ENCODE results near the gene LGR4. TPM values are rescaled to one million over a fixed set of nuclear protein-coding genes. Genes with fewer than 3 reads are reported as not detected.

Gene LGR4
- total and polyA plus RNA-seq, 2 of the 13 experiments (the other 11 are each of a cell fraction or from before 2014, with no cell fraction given): 42.1 to 68.7 TPM

GRCh38 chr11:27362749-27363575 is 109.6 kb downstream of the LGR4 start, which contains the start of gene CCDC34 (continued):
- peak; percentile 76; the same call in 1 of the 2 replicates for TF ChIP-seq ARID5B (CRISPR knock-in tag; IDR thresholded peaks at IDR 0.05)
- TF ChIP-seq ZNF276 (CRISPR knock-in tag; IDR thresholded peaks at IDR 0.05; ENCODE audit: low read depth): peak; percentile 79; the same call in 1 of the 2 replicates
- TF ChIP-seq PHF8 (CRISPR knock-in tag; IDR thresholded peaks at IDR 0.05): peak; percentile 75
- peak; percentile 83 for TF ChIP-seq KAT8 (CRISPR knock-in tag; IDR thresholded peaks at IDR 0.05)
- TF ChIP-seq ZNF569 (CRISPR knock-in tag; IDR thresholded peaks at IDR 0.05; ENCODE audit: borderline replicate concordance): no peak
- no peak; the same call in 1 of the 2 replicates for TF ChIP-seq CEBPG (CRISPR knock-in tag; IDR thresholded peaks at IDR 0.05)
- TF ChIP-seq SAFB2 (CRISPR knock-in tag; IDR thresholded peaks at IDR 0.05; ENCODE audit: borderline replicate concordance, low read depth): peak; percentile 25; the same call in 1 of the 2 replicates
- no peak; the same call in 1 of the 2 replicates for TF ChIP-seq ZSCAN5A (CRISPR knock-in tag; IDR thresholded peaks at IDR 0.05; ENCODE audit: borderline replicate concordance)
- TF ChIP-seq ARID4A (CRISPR knock-in tag; IDR thresholded peaks at IDR 0.05; ENCODE audit: borderline replicate concordance): peak; percentile 99
- peak; percentile 79 for TF ChIP-seq ZNF605 (CRISPR knock-in tag; IDR thresholded peaks at IDR 0.05)
- no peak for TF ChIP-seq TRIM24 (CRISPR knock-in tag; IDR thresholded peaks at IDR 0.05)
- TF ChIP-seq CENPT (CRISPR knock-in tag; IDR thresholded peaks at IDR 0.05; ENCODE audit: low read depth): peak; percentile 93; the same call in 1 of the 2 replicates
- 0 out of 2 replicates have a peak, but pooled peaks have one; percentile 19 for TF ChIP-seq ZKSCAN8 (CRISPR knock-in tag; IDR thresholded peaks at IDR 0.05; ENCODE audit: borderline replicate concordance)
- peak; percentile 42; the same call in 1 of the 2 replicates for TF ChIP-seq AKAP8 (CRISPR knock-in tag; IDR thresholded peaks at IDR 0.05)
- peak; percentile 49; the same call in 1 of the 2 replicates for TF ChIP-seq MIXL1 (CRISPR knock-in tag; IDR thresholded peaks at IDR 0.05)
- no peak for TF ChIP-seq ZNF30 (CRISPR knock-in tag; IDR thresholded peaks at IDR 0.05)
- TF ChIP-seq SIN3A (IDR thresholded peaks at IDR 0.05; ENCODE audit: borderline replicate concordance, low read depth, low read length): peak; percentile 98

All from HepG2 (cell line).